Measurements from ENCODE around the gene LIMS4. TPM values are rescaled to one million over a fixed set of nuclear protein-coding genes. Genes with fewer than 3 reads are reported as not detected.
"Not testable (repeated sequence)": the region's sequence is repeated elsewhere in the genome, so short reads cannot be mapped to it uniquely, and the experiment has no call there.

The LIMS4 gene
- total RNA-seq, 4 donors from 2014 or later: 0.32 to 2.9 (median 1.8) TPM

- H3K36me3 ChIP-seq; H3K27ac ChIP-seq; H3K4me1 ChIP-seq; in situ Hi-C loops (cut with MboI; ENCODE audit: low sequenced_read_pairs in 4 of 4); H3K9me3 ChIP-seq; DNase-seq; ATAC-seq; H3K27me3 ChIP-seq; intact Hi-C loops (cut with DNase I; ENCODE audit: low total_unique reads); H3K4me3 ChIP-seq: not testable (repeated sequence)
Measured at GRCh38 chr2:110446644-110447043, 26.0 kb downstream of the LIMS4 start.

- H3K36me3 ChIP-seq; intact Hi-C loops (cut with DNase I; ENCODE audit: low total_unique reads); H3K27ac ChIP-seq; in situ Hi-C loops (cut with MboI; ENCODE audit: low sequenced_read_pairs in 4 of 4); H3K27me3 ChIP-seq; H3K9me3 ChIP-seq; H3K4me3 ChIP-seq; H3K4me1 ChIP-seq; DNase-seq; ATAC-seq: not testable (repeated sequence)
Measured at GRCh38 chr2:110443305-110444005, 29.2 kb downstream of the LIMS4 start.

GRCh38 chr2:110441905-110442304 lies 30.7 kb downstream of the LIMS4 start:
- H3K4me3 ChIP-seq; in situ Hi-C loops (cut with MboI; ENCODE audit: low sequenced_read_pairs in 4 of 4); H3K4me1 ChIP-seq; H3K36me3 ChIP-seq; H3K9me3 ChIP-seq; DNase-seq; intact Hi-C loops (cut with DNase I; ENCODE audit: low total_unique reads); H3K27me3 ChIP-seq; ATAC-seq; H3K27ac ChIP-seq: not testable (repeated sequence)

GRCh38 chr2:110434565-110434964 lies 38.1 kb downstream of the LIMS4 start:
- H3K27me3 ChIP-seq; intact Hi-C loops (cut with DNase I; ENCODE audit: low total_unique reads); H3K36me3 ChIP-seq; DNase-seq; H3K4me3 ChIP-seq; H3K4me1 ChIP-seq; in situ Hi-C loops (cut with MboI; ENCODE audit: low sequenced_read_pairs in 4 of 4); H3K27ac ChIP-seq; H3K9me3 ChIP-seq: not testable (repeated sequence)
- ATAC-seq: peak in 1 of 2 donors; percentile 53

GRCh38 chr2:110425725-110426124 lies 46.9 kb downstream of the LIMS4 start:
- H3K4me1 ChIP-seq; H3K27me3 ChIP-seq; DNase-seq; H3K4me3 ChIP-seq; intact Hi-C loops (cut with DNase I; ENCODE audit: low total_unique reads); H3K27ac ChIP-seq; in situ Hi-C loops (cut with MboI; ENCODE audit: low sequenced_read_pairs in 4 of 4); H3K9me3 ChIP-seq; H3K36me3 ChIP-seq: not testable (repeated sequence)
- ATAC-seq: peak; percentile 96 to 100

GRCh38 chr2:110424421-110424820 lies 48.2 kb downstream of the LIMS4 start:
- H3K27ac ChIP-seq; intact Hi-C loops (cut with DNase I; ENCODE audit: low total_unique reads); H3K36me3 ChIP-seq; DNase-seq; in situ Hi-C loops (cut with MboI; ENCODE audit: low sequenced_read_pairs in 4 of 4); ATAC-seq; H3K4me1 ChIP-seq; H3K27me3 ChIP-seq; H3K4me3 ChIP-seq; H3K9me3 ChIP-seq: not testable (repeated sequence)

GRCh38 chr2:110423574-110423962 lies 49.0 kb downstream of the LIMS4 start:
- in situ Hi-C loops (cut with MboI; ENCODE audit: low sequenced_read_pairs in 4 of 4); DNase-seq; H3K36me3 ChIP-seq; H3K9me3 ChIP-seq; H3K4me3 ChIP-seq; H3K4me1 ChIP-seq; H3K27me3 ChIP-seq; H3K27ac ChIP-seq; ATAC-seq; intact Hi-C loops (cut with DNase I; ENCODE audit: low total_unique reads): not testable (repeated sequence)

GRCh38 chr2:110422852-110423573 lies 49.6 kb downstream of the LIMS4 start:
- H3K27me3 ChIP-seq, DNase-seq, ATAC-seq: not testable (repeated sequence)

GRCh38 chr2:110420641-110421354 lies 51.8 kb downstream of the LIMS4 start:
- H3K4me1 ChIP-seq; DNase-seq; H3K4me3 ChIP-seq; H3K36me3 ChIP-seq; intact Hi-C loops (cut with DNase I; ENCODE audit: low total_unique reads); H3K27me3 ChIP-seq; in situ Hi-C loops (cut with MboI; ENCODE audit: low sequenced_read_pairs in 4 of 4); H3K9me3 ChIP-seq; ATAC-seq; H3K27ac ChIP-seq: not testable (repeated sequence)

More at GRCh38 chr2:110422852-110423573, 49.6 kb downstream of the LIMS4 start:
- intact Hi-C loops (cut with DNase I; ENCODE audit: low total_unique reads); H3K4me3 ChIP-seq; H3K9me3 ChIP-seq; H3K36me3 ChIP-seq; in situ Hi-C loops (cut with MboI; ENCODE audit: low sequenced_read_pairs in 4 of 4); H3K4me1 ChIP-seq; H3K27ac ChIP-seq: not testable (repeated sequence)

GRCh38 chr2:110407142-110407541 lies 65.5 kb downstream of the LIMS4 start:
- intact Hi-C loops (cut with DNase I; ENCODE audit: low total_unique reads); DNase-seq; ATAC-seq; H3K27ac ChIP-seq; H3K4me1 ChIP-seq; H3K36me3 ChIP-seq; H3K9me3 ChIP-seq; in situ Hi-C loops (cut with MboI; ENCODE audit: low sequenced_read_pairs in 4 of 4); H3K27me3 ChIP-seq; H3K4me3 ChIP-seq: not testable (repeated sequence)

GRCh38 chr2:110404988-110405387 lies 67.6 kb downstream of the LIMS4 start:
- in situ Hi-C loops (cut with MboI; ENCODE audit: low sequenced_read_pairs in 4 of 4); intact Hi-C loops (cut with DNase I; ENCODE audit: low total_unique reads); H3K27ac ChIP-seq; H3K27me3 ChIP-seq; H3K4me3 ChIP-seq; H3K4me1 ChIP-seq; H3K9me3 ChIP-seq; DNase-seq; H3K36me3 ChIP-seq: not testable (repeated sequence)
- ATAC-seq: peak in 1 of 2 donors; percentile 34

Data from gastrocnemius medialis (tissue), 4 donors.